GM13976 (cell line): ENCODE data around the gene FUZ.

ENCODE experiments used
- DNase-seq: peaks from one replicate; pipeline ENCODE4 v3.0.0; 2012; ENCODE audit warnings: low spot score
- CTCF ChIP-seq: IDR thresholded peaks from 2 replicates; pipeline ENCODE4 v1.5.1; 2012; ENCODE audit warnings: borderline replicate concordance, mild to moderate bottlenecking; ENCODE audit not compliant: insufficient read depth; ENCODE audit errors: extremely low read depth, missing control alignments, control extremely low read depth
- in situ Hi-C: fragments of 300-500 bp; cut with MboI; formaldehyde crosslinking; loops from one replicate; pipeline ENCODE4 v1.12.0; 2022; ENCODE audit warnings: low sequenced_read_pairs, mixed read lengths, inconsistent platforms; ENCODE audit not compliant: unreplicated experiment

Gene FUZ

GRCh38 chr19:49801401-49801888 lies 11.6 kb downstream of the FUZ start:
- TF ChIP-seq CTCF = no peak
- DNase-seq = no peak
- in situ Hi-C loops = no loop called here

GRCh38 chr19:49800771-49801170 lies 12.3 kb downstream of the FUZ start:
- in situ Hi-C loops = no loop called here
- DNase-seq = no peak
- no peak for TF ChIP-seq CTCF

GRCh38 chr19:49799798-49800376 lies 13.2 kb downstream of the FUZ start:
- TF ChIP-seq CTCF = no peak
- no peak for DNase-seq
- in situ Hi-C loops = no loop called here

- no peak for DNase-seq
- in situ Hi-C loops = no loop called here
- TF ChIP-seq CTCF = no peak
These were observed 13.8 kb downstream of the FUZ start for GRCh38 chr19:49799271-49799797.

GRCh38 chr19:49798574-49798973 lies 14.5 kb downstream of the FUZ start:
- DNase-seq = no peak
- in situ Hi-C loops = no loop called here
- TF ChIP-seq CTCF = no peak

- DNase-seq = no peak
- in situ Hi-C loops = no loop called here
These were observed 17.5 kb downstream of the FUZ start for GRCh38 chr19:49795615-49796014.

More at GRCh38 chr19:49795615-49796014, 17.5 kb downstream of the FUZ start:
- TF ChIP-seq CTCF = no peak
